Mononuclear cell (primary cell): ENCODE data around the gene COX6A2. TPM values are rescaled to one million over a fixed set of nuclear protein-coding genes. Genes with fewer than 3 reads are reported as not detected.

Source experiments
- H3K27me3 ChIP-seq: 2 replicates; pipeline ENCODE4 v1.6.0; 2011; ENCODE audit warnings: low read length, control low read depth; ENCODE audit not compliant: insufficient read depth
- H3K4me1 ChIP-seq: 2 replicates; pipeline ENCODE4 v1.5.1; 2011; ENCODE audit warnings: mild to moderate bottlenecking, low read length, control low read depth; ENCODE audit not compliant: insufficient read depth
- H3K4me3 ChIP-seq: 2 replicates; pipeline ENCODE4 v1.5.1; 2011; ENCODE audit warnings: mild to moderate bottlenecking, low read length, moderate library complexity
- H3K9me3 ChIP-seq: 2 replicates; pipeline ENCODE4 v1.5.1; 2011; ENCODE audit warnings: low read depth, mild to moderate bottlenecking, control low read depth, low read length
- total RNA-seq: library from RNA; depleted of rRNA; stranded (reverse); fragments of >200 nt; gene quantifications from one replicate; pipeline ENCODE4 v1.2.3, GENCODE V29; 2012

COX6A2 gene
- total RNA-seq, 1 donor = not detected

DNA sequence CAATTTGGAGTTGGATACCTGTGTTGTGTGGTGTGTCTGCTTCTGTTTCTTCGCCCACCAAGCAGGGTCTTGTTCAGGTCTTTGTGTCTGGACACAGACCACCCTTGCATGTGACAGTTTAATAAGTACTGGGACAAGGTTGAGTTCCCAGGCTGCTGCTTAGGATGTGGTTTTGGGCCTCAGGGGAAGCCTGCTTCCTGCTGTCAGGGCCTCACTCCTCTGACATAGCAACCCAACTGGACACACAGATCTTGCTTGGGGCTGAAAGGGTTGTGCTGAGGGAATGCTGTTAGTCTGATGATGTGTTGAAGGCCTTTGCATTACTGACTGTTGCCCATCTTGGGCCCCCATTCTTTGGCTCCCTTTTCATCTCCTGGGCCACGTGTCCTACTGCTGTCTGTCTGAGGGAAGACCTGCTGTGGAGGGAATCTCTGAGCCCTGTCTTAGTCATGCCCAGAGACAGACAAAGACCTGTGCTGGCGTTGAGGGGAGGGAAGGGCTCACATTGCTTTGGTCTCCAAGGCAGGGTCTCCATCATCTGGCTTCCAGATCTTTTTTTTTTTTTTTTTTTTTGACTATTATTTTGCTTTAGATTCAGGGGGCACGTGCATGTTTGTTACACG, 39.1 kb upstream of the COX6A2 start:
- Histone ChIP-seq H3K27me3 (peaks cover 6% of the 10 kb centered on the region), H3K4me1 (peaks cover 15% of the 10 kb centered on the region), H3K9me3 (no peaks in the 10 kb centered on the region), H3K4me3 (no peak overlapping the region)

GRCh38 chr16:31466381-31466841, 38.3 kb upstream of the COX6A2 start:
- no peak overlapping the region for H3K4me3 ChIP-seq
- peaks cover 8% of the 10 kb centered on the region for H3K4me1 ChIP-seq

DNA sequence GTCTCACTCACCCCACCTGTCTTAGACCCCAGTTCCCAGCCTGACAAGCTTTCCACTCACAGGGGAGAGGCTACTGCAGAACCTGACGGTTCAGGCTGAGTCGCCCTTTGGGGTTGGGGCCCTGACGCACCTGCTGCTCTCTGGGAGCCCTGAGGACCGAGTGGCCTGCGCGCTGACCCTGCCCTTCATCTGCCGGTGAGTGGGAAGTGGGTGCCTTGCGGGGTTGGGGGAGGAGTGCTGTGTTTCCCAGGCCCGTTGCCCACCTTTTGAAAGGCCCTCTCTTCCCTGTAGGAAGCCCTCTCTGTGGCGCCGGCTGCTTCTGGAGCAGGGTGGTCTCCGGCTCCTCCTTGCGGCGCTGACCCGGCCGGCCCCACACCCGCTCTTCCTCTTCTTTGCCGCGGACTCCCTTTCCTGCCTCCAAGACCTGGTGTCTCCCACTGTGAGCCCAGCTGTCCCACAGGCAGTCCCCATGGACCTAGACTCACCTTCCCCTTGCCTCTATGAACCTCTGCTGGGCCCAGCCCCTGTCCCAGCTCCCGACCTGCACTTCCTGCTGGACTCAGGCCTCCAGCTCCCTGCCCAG, 37.7 kb upstream of the COX6A2 start:
- no peaks in the 10 kb centered on the region for H3K9me3 ChIP-seq
- H3K4me3 ChIP-seq = no peak overlapping the region
- peaks cover 7% of the 10 kb centered on the region for H3K4me1 ChIP-seq

More at GRCh38 chr16:31466381-31466841, 38.3 kb upstream of the COX6A2 start:
- peaks cover under 1% of the 10 kb centered on the region for H3K27me3 ChIP-seq
- no peaks in the 10 kb centered on the region for H3K9me3 ChIP-seq

GRCh38 chr16:31464781-31465260, 36.7 kb upstream of the COX6A2 start:
- H3K4me3 ChIP-seq = no peak overlapping the region
- no peaks in the 10 kb centered on the region for H3K27me3 ChIP-seq
- H3K9me3 ChIP-seq = no peaks in the 10 kb centered on the region
- peaks cover 16% of the 10 kb centered on the region for H3K4me1 ChIP-seq

More for the DNA sequence above, 37.7 kb upstream of the COX6A2 start:
- H3K27me3 ChIP-seq = no peaks in the 10 kb centered on the region

DNA sequence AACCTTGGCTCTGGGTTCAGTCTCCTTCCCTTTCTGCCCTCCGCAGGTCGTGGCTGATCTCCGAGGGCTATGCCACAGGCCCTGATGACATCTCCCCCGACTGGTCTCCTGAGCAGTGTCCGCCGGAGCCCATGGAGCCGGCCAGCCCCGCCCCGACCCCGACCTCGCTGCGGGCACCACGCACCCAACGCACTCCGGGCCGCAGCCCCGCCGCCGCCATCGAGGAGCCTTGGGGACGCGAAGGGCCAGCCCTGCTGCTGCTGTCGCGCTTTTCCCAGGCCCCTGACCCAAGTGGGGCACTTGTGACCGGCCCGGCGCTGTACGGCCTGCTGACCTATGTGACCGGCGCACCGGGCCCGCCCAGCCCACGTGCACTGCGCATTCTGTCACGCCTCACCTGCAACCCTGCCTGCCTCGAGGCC, 36.2 kb upstream of the COX6A2 start:
- H3K9me3 ChIP-seq = no peaks in the 10 kb centered on the region
- H3K4me1 ChIP-seq = peaks cover 17% of the 10 kb centered on the region
- H3K4me3 ChIP-seq = no peak overlapping the region
- no peaks in the 10 kb centered on the region for H3K27me3 ChIP-seq

DNA sequence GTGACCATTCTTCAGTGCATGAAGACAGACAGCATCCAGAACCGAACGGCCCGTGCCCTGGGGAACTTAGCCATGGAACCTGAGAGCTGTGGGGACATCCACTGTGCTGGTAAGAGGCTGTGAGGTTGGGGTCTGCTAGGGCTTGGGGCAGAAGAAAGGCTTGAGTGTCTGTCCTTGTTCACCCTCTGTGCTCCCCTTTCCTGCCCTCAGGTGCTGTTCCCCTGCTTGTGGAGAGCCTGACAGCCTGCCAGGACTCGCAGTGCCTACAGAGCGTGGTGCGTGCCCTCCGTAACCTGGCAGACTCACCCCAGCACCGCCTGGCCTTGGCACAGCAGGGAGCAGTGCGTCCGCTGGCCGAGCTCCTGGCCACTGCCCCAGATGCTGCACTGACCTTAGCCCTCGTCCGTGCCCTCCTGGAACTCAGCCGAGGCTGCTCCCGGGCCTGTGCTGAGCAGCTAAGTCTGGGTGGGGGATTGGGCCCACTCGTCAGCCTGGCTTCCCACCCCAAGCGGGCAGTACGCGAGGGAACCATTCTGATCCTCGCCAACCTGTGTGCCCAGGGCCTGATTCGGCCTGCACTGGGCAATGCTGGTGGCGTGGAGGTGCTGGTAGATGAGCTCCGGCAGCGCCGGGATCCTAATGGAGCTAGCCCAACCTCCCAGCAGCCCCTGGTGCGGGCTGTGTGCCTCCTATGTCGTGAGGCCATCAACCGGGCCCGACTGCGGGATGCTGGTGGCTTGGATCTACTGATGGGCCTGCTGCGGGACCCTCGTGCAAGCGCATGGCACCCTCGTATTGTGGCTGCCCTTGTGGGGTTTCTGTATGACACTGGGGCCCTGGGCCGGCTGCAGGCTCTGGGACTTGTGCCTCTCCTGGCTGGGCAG, 34.0 kb upstream of the COX6A2 start:
- Histone ChIP-seq H3K4me1 (peaks cover 28% of the 10 kb centered on the region), H3K27me3 (no peaks in the 10 kb centered on the region), H3K9me3 (no peaks in the 10 kb centered on the region), H3K4me3 (no peak overlapping the region)

GRCh38 chr16:31461201-31461920, 33.2 kb upstream of the COX6A2 start:
- Histone ChIP-seq H3K27me3 (no peaks in the 10 kb centered on the region), H3K4me3 (no peak overlapping the region), H3K9me3 (no peaks in the 10 kb centered on the region), H3K4me1 (peaks cover 34% of the 10 kb centered on the region)

DNA sequence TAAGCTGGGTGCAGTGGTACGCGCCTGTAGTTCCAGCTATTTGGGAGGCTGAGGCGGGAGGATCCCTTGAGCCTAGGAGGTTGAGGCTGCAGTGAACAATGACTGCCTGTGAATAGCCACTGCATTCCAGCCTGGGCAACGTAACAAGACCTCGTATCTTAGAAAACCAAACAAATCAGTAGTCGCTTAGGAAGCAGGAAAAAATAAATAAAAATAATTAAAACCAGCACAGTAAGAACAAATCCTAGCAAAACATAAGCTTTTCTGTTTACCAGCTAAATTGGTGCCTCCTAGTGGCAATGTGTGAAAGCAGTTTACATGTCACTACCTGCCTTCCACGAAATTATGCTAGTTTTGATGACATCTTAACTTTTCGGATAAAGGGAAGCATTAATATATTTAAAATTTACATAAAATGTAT, 32.4 kb upstream of the COX6A2 start:
- H3K27me3 ChIP-seq = no peaks in the 10 kb centered on the region
- peaks cover 41% of the 10 kb centered on the region for H3K4me1 ChIP-seq
- no peak overlapping the region for H3K4me3 ChIP-seq
- H3K9me3 ChIP-seq = no peaks in the 10 kb centered on the region

GRCh38 chr16:31459687-31460581, 31.8 kb upstream of the COX6A2 start:
- H3K4me1 ChIP-seq = peaks cover 48% of the 10 kb centered on the region
- H3K9me3 ChIP-seq = no peaks in the 10 kb centered on the region
- peak overlapping the region; percentile 89 for H3K4me3 ChIP-seq
- no peaks in the 10 kb centered on the region for H3K27me3 ChIP-seq

DNA sequence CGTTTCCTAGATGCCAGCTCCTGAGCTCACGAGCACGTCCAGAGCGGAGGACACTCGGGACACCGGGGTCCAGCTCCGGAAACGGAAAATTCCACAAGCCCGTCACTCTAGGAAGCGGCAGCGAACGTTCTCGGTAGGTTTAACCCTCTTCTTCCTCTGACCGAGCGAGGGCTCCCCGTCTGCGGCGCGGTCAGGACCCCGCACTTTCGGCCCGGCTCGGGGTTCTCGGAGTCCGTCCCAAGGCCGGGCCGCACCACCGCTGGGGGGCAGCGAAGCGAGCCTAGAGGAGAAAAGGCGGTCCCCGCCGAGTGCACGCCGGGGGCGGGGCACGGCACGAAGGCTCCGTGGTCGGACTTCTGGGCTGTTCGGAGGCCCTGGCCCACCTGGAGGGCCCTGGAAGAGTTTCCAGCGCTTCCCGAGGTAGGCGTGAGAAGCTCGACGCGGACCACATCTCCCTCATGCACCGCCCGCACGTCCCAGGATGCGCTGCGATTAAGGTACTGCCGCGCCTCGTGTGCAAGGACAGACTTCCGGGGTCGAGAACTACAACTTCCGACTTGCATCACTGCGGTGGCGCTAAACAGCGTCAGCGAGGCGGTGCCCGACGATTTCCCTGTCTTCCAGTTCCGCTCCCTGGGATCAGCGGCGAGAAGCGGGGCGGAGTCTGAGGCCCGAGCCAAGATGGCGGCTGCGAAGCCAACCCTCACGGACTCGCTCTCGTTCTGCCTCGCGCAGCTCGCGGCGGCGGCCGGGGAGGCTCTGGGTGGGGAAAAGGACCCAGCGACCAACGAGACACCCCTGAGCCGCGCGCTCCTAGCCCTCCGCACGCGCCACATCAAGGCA, 30.9 kb upstream of the COX6A2 start, which contains the start of gene ARMC5:
Gene ARMC5, plus strand, starts transcription at position 658 of the 843 bp plus-strand sequence. Its CDS starts 24 bp downstream, at position 682.
- Histone ChIP-seq H3K9me3 (no peaks in the 10 kb centered on the region), H3K4me3 (peak within 1 kb of the TSS; percentile 89), H3K27me3 (no peaks in the 10 kb centered on the region), H3K4me1 (peaks cover 57% of the 10 kb centered on the region)

DNA sequence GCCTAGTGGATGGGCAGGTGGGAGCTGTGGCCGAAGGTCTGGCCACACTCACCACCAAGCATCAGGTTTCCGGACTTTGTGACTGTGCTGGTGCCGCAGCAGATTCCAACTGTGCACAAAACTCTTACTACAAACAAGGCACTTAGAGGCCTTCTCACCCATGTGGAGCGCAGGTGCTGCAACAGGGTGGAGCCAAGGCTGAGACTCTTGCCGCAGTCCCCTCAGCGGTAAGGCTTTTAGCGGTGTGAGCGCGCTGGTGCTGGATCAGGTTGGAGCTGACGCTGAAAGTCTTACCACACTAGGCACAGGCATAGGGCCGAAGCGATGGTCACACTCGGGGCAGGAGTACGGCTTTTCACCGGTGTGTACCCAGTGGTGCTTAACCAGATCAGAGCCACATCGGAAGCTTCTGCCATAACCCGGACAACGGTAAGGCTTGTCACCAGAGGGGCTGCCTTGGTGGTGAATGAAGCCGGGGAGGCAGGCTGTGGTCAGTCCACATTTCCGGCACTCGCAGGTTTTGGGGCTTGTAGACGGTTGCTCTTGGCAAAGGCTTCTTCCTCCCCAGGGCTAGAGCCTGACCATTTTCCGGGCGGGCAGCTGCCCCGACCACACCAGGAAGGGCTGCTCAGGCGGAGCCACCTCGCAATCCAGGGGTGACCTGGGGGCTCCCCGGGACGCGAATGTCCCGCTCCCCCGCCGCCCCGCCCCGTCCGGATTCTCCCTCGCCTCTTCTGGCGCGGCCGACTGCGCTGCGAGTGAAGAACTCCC, 30.1 kb upstream of the COX6A2 start:
- no peaks in the 10 kb centered on the region for H3K27me3 ChIP-seq
- H3K4me3 ChIP-seq = peak overlapping the region; percentile 89
- H3K4me1 ChIP-seq = peaks cover 64% of the 10 kb centered on the region
- no peaks in the 10 kb centered on the region for H3K9me3 ChIP-seq

DNA sequence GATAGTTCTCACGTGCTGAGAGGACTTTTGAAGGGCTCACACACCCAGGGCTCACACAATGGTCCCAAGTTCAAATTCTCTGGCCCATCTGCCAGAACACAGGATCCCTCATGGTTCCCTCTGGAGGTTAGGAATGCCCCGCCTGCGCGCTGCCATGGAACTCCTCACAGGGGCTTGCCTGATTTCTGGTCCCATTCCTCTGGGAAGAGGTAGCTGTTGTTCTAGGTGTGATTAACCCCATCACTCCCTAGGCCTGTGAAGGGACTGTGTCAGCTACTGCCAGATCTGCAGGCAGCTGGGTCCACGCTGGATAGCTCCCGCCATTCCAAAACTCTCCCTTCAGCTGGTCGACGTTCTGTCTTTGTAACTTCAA, 28.8 kb upstream of the COX6A2 start:
- H3K27me3 ChIP-seq = no peaks in the 10 kb centered on the region
- no peak overlapping the region for H3K4me3 ChIP-seq
- H3K4me1 ChIP-seq = peaks cover 64% of the 10 kb centered on the region
- no peaks in the 10 kb centered on the region for H3K9me3 ChIP-seq
